HG03565 (cell line): ENCODE data around the gene PPP6R1.

Source experiments
- ATAC-seq: cut with Tn5 transposase; IDR thresholded peaks from one replicate; pipeline ENCODE4 v1.9.1; 2021; ENCODE audit warnings: mild to moderate bottlenecking, moderate library complexity; ENCODE audit not compliant: unreplicated experiment

The PPP6R1 gene

DNA sequence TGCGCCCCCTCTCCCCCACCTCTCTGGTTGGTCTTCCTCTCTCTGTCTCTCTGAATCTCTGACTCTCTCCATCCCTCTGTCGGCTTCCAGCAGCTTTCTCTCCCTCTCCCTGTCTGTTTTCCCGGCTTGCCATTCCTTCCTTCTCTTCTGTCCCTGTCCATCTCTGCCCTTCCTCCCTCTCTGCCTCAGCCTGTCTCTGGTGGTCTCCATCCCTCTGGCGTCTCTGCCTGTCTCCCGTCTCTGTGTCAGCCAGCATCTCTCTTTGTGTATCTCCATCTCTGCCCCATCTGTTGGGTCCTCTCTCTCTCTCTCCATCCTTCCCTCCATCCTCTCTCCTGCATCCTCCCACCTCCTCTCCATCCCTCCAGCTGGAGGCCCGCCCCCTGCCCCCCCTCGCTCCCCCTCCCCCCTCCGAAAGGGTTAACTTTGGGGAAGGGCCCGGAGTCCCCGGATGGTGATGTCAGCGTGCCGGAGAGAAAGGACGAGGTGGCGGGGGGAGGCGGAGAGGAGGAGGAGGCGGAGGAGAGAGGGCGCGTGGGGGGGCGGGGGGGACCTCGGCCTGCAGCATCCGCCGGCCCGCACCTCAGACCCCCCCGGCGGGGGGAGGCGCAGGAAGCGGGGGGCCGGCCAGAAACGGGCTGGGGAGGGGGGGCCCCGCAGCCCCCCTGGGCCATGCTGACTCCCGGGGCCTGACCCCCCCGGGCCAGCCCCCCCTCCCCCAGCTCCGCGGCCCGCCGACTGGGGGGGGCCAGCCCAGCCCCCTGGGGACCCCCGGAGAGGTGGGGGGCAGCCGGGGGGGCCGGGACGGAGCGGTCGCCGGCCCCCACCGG is 24.9 kb upstream of the PPP6R1 start, which contains the start of gene BRSK1:
TSS of gene BRSK1 (plus strand) at position 450 of the 830 bp plus-strand sequence. CDS start 446 bp downstream, outside the sequence.
- ATAC-seq: no peak

- ATAC-seq: peak; percentile 40
Measured at GRCh38 chr19:55279770-55280643, 21.2 kb upstream of the PPP6R1 start, which contains the start of gene HSPBP1. Gene HSPBP1 (minus strand): TSS chr19:55280110. CDS start chr19:55279608, 502 bp downstream.

DNA sequence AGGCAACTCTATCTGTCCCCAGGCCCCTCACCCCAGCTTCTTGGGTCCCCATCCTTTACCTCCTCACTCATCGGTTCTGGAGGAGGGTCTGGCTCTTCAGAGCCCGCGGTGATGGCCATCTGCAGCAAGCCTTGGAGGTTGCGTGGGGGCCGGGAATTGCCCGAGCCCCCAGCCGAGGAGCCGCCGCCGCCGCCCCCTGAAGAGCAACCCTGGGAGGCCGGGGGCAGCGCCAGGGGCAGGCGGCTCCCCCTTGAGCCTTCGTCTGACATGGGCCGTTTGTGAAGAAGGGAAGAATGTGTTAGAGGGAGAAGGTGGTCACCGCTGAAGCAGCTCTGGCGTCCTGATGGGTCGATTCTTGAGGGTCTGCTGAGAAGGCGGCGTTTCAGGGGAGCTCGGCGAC is 20.5 kb upstream of the PPP6R1 start:
- ATAC-seq: no peak

DNA sequence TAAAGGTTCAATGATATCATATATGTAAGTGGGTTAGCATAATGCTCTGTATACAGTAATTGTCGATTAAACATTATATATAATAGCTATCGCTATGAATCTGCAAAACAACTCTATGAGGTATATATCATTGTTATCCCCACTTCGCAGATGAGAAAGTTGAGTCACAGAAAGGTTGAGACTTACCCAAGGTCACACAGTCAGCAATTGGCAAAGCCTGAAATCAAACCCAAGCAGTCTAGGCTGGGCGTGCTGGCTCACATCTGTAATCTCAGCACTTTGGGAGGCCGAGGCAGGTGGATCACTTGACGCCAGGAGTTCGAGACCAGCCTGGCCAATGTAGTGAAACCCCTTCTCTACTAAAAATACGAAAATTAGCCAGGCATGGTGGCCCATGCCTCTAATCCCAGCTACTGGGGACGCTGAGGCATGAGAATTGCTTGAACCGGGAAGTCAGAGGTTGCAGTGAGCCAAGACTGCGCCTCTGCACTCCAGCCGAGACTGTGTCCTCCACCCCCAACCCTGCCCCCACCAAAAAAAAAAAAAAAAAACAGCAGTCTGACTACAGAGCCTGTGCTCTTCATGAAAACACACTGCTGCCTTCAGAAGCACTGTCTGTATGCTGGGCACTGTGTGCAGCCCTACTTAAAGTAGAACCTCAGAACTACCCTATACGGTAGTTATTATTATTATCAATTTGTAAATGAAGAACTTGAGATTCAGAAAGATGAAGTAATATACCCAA is 19.7 kb upstream of the PPP6R1 start:
- ATAC-seq: no peak

GRCh38 chr19:55277494-55277893 is 18.7 kb upstream of the PPP6R1 start:
- ATAC-seq: no peak

GRCh38 chr19:55276720-55277430 is 18.1 kb upstream of the PPP6R1 start:
- peak; percentile 13 for ATAC-seq

DNA sequence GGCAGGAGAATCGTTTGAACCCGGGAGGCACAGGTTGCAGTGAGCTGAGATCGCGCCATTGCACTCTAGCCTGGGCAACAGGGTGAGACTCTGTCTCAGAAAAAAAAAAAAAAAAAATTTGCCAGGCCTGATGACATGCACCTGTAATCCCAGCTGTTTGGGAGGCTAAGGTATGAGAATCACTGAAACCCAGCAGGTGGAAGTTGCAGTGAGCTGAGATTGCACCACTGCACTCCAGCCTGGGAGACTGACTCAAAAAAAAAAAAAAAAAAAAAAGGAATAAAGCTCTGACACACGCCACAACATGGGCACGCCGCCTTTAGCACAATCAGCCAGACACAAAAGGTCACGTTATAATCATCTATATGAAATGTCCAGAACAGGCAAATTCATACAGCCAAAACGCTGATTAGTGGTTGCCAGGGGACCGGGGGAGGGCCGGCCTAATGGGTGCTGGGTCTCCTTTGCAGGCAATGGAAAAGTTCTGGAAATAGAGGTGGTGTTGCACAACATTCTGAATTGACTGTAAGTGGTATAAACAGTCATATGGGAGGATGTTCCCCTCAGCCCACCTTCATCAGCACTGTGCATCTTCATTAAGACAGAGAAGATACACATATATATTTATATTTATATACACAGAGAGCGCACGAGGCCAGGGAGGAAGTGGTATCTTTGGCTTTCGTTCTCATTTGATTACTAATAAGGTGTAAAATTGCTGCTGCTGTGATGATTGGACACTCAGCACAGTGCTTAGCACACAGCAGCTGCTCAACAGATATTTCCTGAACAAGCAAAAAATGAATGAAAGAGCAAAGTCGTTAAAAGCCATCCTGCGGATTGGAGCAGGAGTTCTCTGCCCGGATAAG is 17.3 kb upstream of the PPP6R1 start:
- peak; percentile 35 for ATAC-seq

- no peak for ATAC-seq
Measured at GRCh38 chr19:55273978-55274707, 15.3 kb upstream of the PPP6R1 start.

- ATAC-seq: no peak
Measured at GRCh38 chr19:55272142-55272541, 13.3 kb upstream of the PPP6R1 start.

DNA sequence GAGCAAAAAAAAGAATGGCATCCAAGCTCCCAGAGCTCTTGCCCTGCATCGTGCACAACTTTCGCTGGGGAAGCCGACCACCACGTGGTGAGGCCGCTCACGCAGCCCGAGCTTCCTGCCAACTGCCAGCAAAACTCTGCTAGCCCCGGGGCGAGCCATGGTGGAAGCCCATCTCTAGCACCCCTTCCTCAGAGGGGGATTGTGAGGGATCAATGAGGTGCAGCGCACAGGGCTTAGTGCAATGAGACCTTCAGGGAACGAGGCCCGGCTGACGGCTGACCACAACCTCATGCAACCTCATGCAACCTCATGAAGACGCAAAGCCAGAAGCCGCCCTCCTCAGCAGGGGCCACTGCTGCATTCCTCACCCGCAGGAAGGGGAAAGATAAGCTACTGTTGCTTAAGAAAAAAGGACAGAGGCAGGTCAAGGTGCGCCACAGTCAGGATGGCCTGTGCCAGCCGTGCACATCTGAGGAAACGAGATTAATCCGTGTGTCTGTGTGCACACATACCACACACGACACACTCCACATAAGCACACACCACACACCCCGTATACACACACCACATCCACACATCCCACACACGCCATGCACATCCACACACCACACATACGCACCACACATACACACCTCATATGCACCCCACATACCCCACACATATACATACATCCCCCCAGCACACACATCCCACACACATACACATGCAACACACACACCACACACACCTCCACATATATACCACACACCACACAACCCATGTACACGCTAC is 11.5 kb upstream of the PPP6R1 start:
- ATAC-seq: no peak

DNA sequence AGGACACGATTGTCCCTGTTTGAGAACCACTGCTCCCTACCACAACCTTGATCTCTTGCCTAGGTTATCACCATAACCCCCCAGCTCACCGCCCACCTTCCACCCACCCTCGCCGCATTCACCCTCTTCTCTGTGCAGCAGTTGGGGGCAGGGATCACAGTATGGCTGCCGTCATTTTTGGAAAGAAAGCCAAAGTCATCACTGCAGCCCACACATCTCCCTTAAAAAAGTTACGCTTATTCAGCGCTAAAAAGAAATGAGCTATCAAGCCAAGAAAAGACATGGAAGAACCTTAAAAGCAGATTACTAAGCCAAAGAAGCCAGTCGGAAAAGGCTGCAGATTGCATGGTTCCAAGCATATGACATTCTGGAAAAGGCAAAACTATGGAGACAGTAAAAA is 10.5 kb upstream of the PPP6R1 start:
- no peak for ATAC-seq

DNA sequence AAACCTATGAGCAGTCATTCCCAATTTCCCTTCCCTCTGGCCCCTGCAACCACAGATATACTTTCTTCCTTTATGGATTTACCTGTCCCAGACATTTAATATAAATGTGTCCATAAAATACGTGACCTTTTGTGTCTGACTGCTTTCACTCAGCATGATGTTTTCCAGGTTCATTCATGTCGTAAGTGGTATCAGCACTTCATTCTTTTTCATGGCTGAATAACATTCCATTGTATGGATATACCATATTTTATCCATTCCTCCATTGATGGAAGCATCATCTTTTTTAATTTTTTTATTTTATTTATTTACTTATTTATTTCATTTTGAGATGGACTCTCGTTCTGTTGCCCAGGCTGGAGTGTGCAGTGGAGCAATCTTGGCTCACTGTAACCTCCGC is 8.0 kb upstream of the PPP6R1 start:
- ATAC-seq: no peak

DNA sequence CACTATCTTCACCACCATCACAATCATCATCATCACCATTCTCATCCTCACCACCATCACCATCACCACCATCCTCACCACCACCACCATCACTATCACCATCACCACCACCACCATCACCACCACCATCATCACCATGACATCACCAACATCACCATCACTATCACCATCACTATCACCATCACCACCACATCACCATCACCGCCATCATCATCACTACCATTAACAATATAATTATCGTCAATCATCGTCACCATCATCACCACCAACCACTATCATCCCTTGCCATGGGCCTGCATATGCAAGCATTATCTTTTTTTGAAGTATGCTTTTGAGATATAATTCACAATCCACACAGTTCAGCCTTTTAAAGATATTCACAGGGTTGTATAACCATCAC is 7.6 kb upstream of the PPP6R1 start:
- ATAC-seq: no peak

DNA sequence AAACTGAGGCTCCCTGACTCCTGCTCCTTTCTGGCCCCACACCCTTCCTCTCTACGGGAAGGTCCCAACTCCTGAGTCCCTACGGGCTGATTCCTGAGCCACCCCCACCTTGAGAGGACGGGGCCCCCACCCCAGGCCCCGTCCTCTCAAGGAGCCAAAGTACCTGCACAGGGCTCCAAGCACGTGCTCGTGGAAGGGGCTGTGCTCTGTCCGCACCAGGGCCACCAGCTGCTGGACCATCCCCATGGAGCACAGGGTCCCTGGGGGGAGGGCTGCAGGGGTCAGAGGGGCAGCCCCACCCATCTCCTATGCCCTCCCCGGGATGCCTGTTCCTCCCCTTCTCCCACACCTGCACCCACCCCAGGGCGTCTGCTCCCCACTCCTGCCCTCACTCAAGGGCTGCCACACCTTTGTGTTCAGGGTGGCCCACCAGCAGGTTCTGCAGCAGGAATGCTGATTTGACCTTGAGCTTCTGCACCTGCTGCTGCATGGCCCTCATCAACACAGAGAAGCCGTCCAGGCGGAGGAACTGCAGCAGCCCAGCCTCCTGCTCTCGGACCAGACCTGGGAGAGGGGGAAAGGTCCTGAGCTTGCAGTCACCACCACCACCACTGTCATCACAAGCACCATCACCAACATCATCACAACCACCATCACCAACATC is 7.0 kb upstream of the PPP6R1 start:
- ATAC-seq: no peak

DNA sequence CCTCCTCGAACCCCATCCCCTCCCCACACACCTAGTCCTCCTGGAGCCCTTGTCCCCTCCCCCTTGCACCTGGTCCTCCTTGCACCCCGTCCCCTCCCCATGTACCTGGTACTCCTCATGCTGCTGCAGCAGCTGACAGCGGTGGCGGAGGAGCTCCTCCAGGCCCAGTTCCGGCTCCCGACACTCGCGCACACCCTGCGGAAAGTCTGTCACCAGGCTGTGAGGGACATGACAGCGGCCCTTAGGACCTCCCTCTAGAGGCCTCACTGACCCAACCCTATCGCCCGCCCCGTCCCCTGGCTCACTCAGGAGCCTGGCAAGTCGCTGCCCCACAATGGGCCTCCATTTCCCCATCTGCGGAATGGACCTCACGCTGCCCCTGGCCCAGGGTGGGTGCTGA is 6.4 kb upstream of the PPP6R1 start:
- no peak for ATAC-seq

DNA sequence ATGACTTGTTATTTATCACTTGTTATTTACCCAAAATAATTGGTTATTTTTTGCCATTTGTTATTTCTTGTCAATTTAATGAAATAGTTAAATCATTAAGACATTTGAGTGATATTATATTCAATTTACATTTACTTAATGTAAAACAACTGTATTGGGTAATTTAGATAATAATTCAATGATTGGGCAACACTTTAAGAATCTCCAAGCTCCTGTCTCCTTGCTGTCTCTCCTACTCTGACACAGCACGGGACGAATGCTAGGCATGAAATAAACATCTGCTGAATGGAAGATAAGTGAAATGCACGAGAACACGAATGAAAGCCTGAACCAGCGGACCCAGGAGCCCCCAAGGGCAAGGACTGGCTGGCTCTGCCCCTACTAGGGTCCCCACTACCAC is 5.7 kb upstream of the PPP6R1 start:
- no peak for ATAC-seq

GRCh38 chr19:55262359-55262758 is 3.5 kb upstream of the PPP6R1 start:
- ATAC-seq: no peak
